HG03575 (cell line): ENCODE results near the gene RAB21.

Source experiments
- ATAC-seq: cut with Tn5 transposase; IDR thresholded peaks from one replicate; pipeline ENCODE4 v1.9.1; 2021; ENCODE audit not compliant: unreplicated experiment, insufficient number of reproducible peaks, low FRiP score; ENCODE audit errors: extremely low read depth

Gene RAB21, protein sequence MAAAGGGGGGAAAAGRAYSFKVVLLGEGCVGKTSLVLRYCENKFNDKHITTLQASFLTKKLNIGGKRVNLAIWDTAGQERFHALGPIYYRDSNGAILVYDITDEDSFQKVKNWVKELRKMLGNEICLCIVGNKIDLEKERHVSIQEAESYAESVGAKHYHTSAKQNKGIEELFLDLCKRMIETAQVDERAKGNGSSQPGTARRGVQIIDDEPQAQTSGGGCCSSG

DNA sequence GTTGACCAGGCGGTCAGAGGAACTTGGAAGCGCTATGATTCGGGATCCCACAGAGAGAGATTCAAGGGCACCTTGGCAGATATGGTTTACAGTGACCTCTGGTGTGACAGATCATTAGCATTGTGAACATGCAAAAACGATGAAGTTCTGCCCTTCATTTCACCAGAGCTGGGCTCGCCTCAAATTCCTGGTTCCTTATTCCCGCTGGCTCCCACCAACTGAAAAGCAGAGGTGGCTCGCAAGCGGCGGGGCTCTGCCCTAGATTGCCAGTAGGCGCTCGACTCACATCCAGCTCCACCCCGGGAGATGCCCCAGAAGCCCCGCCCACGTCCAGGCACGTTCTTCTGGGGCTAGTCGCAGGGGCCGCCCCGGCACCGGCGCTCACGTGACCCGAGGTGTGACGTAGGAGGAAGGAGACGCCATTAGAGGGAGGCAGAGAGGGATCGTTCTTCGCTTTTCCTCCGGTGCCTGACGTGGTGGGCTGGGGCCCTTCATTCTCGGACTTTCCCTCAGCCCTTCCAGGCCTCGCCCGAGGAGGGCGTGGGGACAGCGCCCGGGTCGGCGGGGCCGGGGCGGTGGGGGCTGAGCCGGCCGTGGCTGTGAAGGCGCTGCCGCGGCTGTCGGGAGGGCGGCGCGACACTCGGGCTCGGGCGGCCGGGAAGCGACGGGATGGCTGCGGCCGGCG lies at the start of gene RAB21:
Gene RAB21, plus strand, starts transcription at position 403 of the 685 bp plus-strand sequence. Its CDS starts 267 bp downstream, at position 670.
- peak; percentile 91 for ATAC-seq

GRCh38 chr12:71704920-71705319 lies 49.7 kb upstream of the RAB21 start:
- ATAC-seq: no peak

- ATAC-seq: no peak
Measured at GRCh38 chr12:71708658-71709057, 46.0 kb upstream of the RAB21 start.

- ATAC-seq: no peak
Measured at GRCh38 chr12:71710276-71711125, 44.2 kb upstream of the RAB21 start.

GRCh38 chr12:71718611-71719010 lies 36.1 kb upstream of the RAB21 start:
- ATAC-seq: no peak

GRCh38 chr12:71719647-71720370 lies 34.9 kb upstream of the RAB21 start:
- ATAC-seq: no peak

- ATAC-seq: no peak
Measured at GRCh38 chr12:71721783-71722505, 32.7 kb upstream of the RAB21 start.

DNA sequence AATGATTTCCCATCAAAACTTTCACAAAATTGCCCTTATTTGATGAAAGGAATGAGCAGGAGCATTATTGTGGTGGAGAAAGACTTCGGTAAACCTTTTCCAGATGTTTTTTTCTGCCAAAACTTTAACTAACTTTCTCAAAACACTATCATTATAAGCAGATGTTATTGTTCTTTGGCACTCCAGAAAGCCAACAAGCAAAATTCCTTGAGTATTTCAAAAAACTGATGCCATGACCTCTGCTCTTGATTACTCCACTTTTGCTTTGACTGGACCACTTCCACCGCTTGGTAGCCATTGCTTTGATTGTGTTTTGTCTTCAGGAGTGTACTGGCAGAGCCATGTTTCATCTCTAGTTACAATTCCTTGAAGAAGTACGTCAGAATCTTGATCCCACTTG lies 29.7 kb upstream of the RAB21 start:
- no peak for ATAC-seq

DNA sequence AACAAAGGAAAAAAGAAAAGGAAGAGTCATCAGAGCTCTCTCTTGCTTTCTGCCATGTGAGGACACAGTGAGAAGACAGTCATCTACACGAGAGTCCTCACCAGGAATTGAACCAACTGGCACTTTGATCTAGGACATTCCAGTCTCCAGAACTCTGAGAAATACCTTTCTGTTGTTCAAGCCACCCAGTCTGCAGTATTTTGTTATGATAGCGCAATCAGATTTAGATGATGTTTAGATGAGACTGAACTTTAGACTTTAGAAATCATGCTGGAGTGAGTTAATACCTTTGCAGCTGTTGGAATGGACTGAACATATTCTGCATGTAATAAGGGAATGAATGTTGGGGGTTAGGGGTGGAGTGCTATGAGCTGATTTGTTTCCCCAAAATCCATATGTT lies 28.1 kb upstream of the RAB21 start:
- no peak for ATAC-seq

- no peak for ATAC-seq
Measured at GRCh38 chr12:71727958-71728357, 26.7 kb upstream of the RAB21 start.

- no peak for ATAC-seq
Measured at GRCh38 chr12:71730936-71731335, 23.7 kb upstream of the RAB21 start.

GRCh38 chr12:71731439-71732356 lies 23.0 kb upstream of the RAB21 start:
- no peak for ATAC-seq

GRCh38 chr12:71732357-71732712 lies 22.3 kb upstream of the RAB21 start:
- ATAC-seq: no peak

GRCh38 chr12:71737197-71737596 lies 17.5 kb upstream of the RAB21 start:
- ATAC-seq: no peak

GRCh38 chr12:71742998-71743397 lies 11.7 kb upstream of the RAB21 start:
- no peak for ATAC-seq

GRCh38 chr12:71744522-71745300 lies 10.0 kb upstream of the RAB21 start:
- ATAC-seq: no peak

- peak; percentile 69 for ATAC-seq
Measured at GRCh38 chr12:71746974-71747611, 7.6 kb upstream of the RAB21 start.
